GM18861 (cell line): Measurements from ENCODE around the gene ANXA10.
"Not testable (repeated sequence)": the region's sequence is repeated elsewhere in the genome, so short reads cannot be mapped to it uniquely, and the experiment has no call there.

Source experiments
- ATAC-seq: cut with Tn5 transposase; IDR thresholded peaks from one replicate; pipeline ENCODE4 v1.9.1; 2021; ENCODE audit not compliant: unreplicated experiment

Gene ANXA10

DNA sequence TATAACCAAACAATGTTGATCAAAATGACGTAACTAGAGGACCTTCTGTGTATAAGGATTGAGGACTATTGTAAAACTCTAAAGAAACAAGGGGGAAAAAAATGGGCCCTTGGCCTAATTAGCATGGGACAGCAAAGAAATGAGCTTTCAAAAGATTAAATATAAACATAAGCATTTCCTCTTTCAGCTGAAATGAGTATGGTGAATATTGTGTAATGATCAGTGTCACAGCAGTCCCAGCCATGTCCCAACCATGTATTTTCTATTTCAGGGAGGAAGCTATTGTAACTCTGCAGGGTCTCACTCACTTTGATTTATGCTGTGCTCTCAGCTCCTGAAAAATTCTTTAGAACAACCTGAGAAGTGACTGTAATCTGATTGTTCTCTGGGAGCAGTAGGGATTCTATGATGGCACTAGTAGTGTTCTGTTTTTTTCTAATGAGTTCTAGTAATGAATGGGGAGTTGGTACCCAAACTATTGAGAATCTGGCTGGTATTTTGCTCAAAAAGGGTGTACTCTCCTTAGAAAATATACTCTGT, 25.8 kb downstream of the ANXA10 start:
- no peak for ATAC-seq

DNA sequence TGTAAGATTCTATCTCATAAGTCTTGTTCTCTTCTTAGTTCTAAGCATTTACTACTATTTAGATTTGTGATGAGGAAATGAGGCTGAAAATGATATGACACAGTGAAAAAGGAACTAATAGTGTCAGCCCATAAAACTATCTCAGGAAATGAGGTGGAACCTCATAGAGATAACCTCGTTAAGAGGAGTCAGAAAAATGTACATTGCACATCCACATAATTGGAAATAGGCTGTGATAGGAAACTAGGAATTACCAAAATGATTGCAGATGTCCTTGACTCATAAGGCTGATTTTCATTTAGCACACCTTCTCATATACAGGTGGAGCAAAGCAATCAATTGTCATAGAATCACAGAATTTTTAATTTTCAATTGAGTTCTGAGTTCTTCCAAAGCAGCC, 26.8 kb downstream of the ANXA10 start:
- no peak for ATAC-seq

DNA sequence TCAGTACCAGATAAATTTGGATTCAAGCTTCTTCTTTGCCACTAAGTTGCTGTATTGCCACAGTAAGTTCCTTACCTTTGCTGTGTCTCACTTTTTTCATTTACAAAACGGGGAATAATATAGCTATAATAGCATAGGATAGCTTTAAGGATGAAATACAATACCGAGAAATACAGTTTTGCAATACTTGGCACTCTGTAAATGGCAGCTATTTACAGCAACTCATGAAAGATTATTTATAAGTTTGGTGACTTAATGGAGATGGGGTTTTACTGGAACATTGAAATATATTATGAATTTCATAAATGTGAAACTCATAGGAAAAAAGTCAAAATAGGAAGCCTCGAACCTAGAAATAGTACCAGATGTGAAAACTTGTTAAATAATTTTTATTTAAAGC, 27.6 kb downstream of the ANXA10 start:
- ATAC-seq: no peak

DNA sequence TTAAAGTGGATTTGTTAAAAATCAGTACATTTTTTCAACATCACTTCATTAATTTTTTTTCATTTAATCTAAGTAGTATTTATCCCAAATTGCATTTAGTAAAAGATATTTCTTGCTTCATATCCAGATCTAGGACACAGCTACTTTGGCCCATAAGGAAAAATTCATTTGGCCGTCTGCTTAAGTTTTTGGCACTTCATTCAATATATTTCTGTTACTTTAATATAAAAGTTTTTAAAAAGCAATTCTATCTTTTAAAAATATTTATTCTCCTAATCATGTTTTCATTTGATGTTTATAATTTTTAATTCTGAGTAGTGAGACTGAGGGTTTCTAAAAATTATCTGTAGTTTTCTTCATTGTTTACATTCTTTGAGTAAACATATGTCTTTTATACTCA, 28.5 kb downstream of the ANXA10 start:
- no peak for ATAC-seq

DNA sequence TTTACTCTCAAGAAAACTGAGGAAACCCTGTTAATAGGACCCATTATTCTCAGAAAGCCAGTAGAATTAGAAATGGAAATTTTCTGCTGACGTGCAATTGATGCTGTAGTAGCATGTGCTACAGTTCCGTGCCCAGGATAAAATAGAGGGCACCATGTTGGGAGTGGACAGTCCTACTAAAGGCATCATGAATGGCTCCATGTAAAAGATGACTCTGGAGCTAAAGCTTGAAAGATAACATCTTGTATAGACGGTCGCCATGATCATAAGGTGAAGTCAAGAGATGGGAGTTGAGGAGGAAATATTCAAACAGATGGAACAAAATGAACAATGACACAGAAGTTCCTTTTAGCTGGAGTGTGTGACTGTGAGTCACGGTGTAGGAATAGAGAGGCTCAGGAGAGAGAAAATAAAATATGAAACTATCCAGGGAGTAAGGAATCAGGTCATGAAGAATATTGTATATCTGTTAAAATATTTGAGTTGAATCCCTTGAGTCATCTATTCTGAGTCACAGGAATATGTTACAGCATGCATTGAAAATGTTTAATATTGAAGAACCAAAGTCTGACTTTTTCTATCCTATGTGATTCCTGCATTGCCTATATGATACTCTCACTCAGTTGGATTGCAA, 31.8 kb downstream of the ANXA10 start:
- ATAC-seq: no peak

DNA sequence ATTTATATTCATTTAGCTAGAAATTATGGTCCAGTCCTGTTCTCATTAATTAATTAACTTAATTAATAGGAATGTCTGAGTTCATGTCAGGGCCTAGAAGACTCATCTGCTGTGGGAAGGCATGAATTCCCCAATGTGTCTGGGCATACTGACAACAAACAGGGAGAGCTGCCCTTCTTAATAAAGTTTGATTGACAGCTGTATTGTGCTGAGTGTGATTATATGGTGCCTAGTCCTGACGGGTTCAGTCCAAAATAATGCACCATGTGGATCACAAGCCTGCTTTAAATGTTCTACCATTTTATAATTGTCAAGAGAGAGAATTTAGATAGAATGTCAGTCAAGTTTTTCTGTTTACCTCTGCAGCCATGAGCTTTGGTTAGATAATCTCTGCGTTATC, 34.6 kb downstream of the ANXA10 start:
- ATAC-seq: no peak

DNA sequence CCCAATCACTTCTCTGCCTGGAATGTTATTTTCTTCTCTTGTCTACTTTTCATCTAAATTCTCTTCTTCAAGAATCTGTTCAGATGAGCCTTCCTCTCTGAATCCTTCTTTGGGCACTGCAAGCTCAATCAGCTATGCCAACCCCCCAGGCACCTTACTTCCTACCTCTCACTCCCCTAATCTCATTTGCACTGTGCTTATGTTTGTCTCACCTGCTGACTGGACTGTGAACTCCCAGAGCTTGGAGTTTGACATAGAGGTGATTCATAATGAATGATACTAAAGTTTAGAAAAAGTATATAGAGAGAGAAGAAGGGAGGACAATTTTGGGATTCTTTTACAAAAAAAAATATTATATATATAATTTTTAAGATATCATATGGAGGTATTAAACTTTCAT, 36.3 kb downstream of the ANXA10 start:
- ATAC-seq: no peak

DNA sequence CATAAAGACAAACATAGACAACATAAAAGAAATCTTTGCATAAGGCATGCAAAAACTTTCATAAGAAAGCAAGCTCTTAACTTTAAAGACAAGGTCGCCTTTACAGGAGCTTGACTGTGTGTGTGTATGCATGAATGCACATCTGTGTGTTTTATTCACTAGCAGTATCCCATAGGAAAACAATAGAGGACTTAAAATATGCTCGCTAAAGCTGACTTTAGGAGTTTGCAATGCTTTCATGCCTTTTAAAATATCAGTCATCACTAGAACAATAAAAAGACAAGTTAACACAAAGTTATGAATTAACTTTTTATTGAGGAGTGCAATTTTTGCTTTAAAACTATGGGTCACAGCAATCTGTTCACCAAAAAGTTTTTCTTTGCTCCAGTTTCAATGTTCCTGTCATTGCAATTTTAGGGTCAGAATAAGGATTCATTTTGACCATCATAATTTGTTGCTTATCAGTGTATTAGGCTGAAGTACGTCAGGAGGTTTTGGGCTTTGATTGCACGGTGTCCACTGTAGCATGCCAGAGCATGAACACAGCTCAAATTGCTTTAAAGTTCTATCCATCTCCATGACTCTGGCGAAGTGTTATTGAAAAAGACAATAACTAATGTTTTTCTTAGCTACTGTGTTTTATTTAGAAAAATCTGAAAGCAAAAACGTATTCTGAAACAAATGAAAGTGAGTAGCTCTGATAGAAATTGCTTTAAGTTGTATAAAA, 36.9 kb downstream of the ANXA10 start:
- ATAC-seq: no peak

DNA sequence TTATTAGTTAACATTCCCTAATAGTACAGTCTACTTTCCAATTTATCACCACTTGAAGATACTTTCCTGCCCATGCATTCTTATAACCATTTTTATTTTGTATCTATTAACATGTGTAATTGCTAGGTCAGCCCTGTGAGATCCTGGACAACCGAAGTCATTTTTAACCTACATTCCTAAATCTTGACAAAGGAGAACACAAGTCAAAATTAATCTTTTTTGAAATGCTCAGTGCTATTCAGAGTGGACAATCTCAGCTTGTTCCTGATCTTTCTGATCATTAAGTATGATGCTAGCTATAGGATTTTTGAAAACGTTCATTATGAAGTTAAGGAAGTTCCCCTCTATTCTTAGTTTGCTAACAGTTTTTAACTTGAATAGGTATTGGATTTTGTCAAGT, 37.5 kb downstream of the ANXA10 start:
- ATAC-seq: no peak

DNA sequence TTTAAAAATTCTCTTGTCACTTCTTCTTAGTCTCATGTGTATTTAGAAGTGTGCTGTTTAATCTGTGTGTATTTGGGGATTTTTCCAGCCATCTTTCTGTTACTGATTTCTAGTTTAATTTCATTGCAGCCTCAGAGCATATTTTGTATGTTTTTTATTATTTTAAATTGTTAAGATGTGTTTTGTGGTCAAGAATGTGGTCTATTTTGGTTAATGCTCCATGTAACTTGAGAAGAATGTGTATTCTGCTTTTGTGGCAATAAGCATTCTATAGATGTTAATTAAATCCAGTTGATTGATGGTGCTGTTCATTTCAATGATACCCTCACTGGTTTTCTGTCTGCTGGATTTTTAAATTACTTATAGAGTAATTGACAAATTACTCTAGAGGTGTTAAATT, 38.9 kb downstream of the ANXA10 start:
- ATAC-seq: no peak

DNA sequence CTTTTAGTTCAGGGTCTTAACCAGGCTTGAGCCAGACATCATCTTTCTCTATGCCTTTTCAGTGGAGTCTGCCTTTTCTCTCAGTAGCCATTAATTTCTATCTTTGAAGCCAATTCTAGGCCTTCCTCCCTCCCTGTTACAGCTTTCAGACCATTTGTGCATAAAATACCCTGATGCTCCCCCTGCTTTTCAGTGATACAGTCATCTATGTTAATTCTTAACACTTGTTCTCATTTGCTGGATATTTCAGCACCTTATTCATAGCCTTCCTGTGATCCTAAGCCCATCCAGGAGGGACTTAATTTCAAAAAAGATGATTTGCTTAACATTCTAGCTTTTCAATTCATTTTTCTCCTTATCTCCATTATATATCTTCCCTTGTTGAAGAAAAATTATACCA, 42.3 kb downstream of the ANXA10 start:
- ATAC-seq: no peak

DNA sequence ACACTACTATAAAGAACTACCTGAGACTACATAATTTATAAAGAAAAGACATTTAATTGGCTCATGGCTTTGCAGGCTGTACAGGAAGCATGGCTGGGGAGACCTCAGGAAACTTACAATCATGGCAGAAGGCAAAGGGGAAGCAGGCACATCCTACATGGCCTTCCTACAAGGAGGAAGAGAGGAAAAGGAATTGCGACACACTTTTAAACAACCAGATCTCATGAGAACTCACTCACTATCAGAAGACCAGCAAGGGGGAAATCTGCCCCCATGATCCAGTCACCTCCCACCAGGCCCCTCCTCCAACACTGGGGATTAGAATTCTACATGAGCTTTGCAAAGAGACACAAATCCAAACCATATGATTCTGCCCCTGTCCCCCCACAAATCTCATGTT, 43.5 kb downstream of the ANXA10 start:
- ATAC-seq: not testable (repeated sequence)

DNA sequence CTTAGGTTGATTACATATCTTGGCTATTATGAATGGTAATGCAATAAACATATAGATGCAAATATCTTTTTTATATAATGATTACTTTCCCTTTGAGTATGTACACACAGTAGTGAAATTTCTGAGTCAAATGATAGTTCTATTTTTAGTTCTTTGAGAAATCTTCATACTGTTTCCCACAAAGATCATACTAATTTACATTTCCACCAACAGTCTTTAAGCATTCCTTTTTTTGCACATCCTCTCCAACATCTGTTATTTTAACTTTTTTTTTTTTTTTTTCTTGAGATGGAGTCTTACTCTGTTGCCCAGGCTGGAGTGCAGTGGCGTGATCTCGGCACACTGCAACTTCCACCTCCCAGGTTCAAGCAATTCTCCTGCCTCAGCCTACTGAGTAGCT, 45.4 kb downstream of the ANXA10 start:
- ATAC-seq: not testable (repeated sequence)

DNA sequence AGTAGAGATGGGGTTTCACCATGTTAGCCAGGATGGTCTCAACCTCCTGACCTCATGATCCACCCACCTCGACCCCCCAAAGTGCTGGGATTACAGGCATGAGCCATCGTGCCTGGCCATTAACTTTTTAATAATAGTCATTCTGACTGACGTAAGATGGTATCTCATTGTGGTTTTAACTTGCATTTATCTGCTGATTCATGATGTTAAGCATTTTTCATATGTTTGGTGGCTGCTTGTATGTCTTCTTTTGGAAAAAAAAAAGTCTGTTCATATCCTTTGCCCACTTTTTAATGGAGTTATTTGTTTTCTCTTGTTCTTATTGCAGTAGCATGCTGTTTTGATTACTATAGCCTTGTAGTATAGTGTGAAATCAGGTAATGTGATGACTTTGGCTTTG, 45.8 kb downstream of the ANXA10 start:
- no peak for ATAC-seq

DNA sequence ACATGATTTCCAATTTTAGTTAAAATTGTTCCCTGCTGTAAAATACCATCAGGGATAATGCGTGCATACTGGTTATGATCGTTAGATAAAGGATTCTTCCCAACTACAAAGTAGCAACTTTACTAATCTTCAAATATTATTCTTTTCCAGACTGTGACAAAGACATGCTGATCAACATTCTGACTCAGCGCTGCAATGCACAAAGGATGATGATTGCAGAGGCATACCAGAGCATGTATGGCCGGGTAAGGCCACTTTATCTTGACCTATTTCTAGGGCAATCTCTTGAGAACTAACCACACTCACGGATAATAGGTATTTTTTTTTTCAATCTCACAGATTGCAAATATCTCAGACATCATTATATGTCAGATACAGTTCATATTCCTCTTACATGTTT, 47.0 kb downstream of the ANXA10 start:
- ATAC-seq: no peak

DNA sequence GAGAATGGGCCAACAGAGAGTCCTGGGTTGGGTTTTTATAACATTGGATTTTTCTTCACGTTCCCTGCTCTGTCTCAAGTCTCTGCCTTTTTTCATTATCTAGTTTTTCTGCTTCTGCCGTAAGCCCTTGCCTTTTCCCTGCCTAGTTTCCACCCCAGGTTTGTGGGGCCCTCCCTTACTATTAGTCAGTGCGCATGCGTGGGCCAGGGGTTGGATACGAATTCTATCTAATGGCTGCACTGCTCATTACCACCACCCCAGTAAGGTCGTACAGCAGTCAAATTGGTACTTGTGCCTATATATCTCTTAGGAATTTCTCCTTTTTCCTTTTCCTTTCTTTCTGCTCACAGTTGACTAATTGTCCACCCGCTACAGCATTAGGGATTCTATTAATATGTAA, 49.4 kb downstream of the ANXA10 start:
- ATAC-seq: no peak

DNA sequence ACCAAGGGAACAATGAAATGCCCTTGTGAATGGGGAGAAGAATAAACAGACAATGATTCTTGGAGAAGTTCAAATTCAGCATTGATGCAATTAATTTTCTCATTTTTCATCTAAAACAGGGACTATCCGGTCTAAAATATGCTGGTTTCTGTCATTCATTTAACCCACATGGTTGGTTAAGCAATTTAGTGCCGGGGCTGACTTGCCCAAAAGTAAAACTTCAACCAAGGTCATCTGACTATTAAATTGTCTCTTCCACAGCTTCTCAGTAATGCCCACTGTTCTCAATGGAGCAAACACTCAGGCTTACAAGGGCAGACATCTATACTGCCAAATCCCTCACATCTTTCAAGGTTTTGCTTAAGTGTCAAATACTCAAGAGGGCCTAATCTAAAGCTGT, 51.3 kb downstream of the ANXA10 start:
- no peak for ATAC-seq

DNA sequence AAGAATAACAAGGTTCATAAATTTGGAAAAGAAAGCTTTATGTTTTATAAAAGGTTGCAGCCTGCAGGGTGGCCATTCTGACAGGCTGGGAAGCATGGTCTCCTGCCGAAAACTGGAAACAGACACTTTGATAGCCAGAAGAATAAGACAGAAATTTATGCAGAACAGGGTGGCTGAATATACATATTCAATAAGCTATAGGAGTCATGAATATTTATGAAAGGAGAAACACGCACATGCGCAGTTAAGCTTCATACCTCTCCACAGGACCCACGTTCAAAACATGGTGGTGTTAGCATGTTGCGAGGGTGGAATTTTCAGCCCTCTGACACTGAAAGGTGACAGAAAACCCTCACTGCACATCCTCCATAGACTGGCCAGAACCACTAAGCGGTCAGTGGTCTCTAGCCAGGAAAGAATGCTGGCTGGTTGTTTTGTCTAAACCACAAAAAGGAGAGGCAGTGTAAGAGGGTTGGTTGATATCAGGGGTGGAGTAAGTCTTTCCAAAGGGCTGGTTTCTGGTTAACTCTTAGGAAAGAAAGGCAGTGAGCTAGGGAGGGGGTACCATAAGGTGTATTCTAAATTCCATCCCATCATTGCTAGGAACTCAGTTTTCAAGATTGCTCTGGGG, 58.2 kb downstream of the ANXA10 start:
- no peak for ATAC-seq

DNA sequence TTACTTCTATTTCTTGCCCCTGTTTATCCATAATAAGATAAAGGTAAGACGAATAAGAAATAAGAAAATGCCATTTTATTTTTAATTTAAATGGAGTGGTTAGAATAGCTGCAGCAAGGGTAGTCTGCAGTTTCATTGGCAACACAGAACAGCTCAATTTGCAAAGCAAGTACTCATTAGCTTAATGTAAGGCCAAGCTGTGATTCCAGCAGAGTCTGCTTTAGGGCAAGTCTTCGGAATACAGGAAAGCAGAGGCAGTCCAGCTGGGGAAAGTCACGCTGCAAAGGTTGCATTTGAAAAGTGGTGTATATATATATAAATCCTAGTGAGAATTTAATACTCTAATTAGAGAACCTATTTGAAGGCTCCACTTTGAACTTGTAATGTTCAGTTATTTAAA, 59.0 kb downstream of the ANXA10 start:
- ATAC-seq: no peak

DNA sequence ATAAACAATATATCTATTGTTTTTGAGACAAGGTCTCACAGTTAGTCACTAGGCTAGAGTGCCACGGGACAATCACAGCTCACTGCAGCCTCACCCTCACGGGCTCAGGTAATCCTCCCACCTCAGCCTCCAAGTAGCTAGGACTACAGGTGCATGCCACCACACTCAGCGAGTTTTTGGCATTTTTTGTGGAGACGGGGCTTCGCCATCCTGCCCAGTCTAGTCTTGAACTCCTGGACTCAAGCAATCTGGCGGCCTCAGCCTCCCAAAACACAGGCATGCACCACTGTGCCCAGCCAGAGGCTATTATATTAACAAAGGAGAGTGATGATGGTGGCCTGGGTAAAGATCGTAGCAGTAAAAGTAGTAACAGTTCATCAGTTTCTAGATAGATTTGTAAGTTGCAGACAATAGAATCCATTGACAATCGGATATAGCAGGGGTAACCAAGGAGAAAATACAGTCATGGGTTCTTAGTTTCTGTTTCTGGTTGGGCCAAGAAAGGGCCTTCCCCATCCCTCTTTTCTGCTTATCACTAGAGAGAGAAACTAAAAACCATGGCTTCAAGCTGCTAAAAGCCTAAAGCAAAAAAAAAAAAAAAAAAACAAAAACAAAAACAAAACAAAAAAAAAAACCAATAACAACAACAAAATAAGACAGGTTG, 60.6 kb downstream of the ANXA10 start:
- ATAC-seq: peak; percentile 23

DNA sequence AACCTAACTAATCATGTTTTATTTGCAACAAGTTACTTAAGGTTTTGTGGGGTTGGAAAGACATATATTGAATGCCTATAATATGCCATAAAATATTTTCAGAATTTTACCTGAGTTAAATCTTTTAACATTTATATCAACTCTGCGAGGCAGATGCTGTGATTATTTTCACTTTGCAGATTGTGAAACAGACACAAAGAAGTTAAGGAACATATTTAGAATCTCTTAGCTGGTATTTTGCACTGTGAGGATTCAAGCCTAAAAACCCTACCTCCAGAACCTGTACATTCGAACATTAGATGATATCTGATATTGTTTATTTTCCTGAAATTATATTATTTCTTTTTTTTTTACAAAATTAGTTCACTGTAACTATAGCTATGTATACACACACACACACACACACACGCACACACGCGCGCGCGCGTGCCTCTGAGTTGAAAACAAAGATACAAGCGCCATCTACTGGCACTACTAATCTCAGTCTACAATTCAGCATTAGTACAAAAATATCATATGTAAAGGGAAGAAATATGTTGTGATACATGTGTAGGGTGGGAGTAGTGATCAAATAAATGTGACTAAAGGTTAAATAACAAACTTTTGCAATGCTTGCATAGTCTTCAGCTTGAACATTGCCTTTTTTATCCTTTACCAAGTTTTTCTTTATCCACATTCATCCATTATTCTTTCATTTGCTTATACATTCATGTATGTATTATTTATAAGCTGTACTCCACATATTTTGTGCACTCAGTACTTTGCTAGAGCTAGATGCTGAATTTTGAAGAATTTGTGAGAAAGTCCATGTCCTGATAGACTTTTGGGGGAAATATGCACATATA, 61.5 kb downstream of the ANXA10 start:
- peak; percentile 86 for ATAC-seq
